GM18526 (cell line): ENCODE data around the gene RHEBL1.

Experiments used
- POLR2A ChIP-seq: IDR thresholded peaks from 3 replicates; pipeline ENCODE4 v1.6.1; 2011; ENCODE audit not compliant: insufficient read length; ENCODE audit errors: extremely low read depth

RHEBL1 gene

GRCh38 chr12:49037111-49037946 is 32.5 kb downstream of the RHEBL1 start:
- no peak for TF ChIP-seq POLR2A

- no peak for TF ChIP-seq POLR2A
These were observed 33.8 kb downstream of the RHEBL1 start for GRCh38 chr12:49036029-49036428.

- no peak for TF ChIP-seq POLR2A
These were observed 35.5 kb downstream of the RHEBL1 start for GRCh38 chr12:49034286-49034622.

GRCh38 chr12:49033611-49034285 is 36.0 kb downstream of the RHEBL1 start:
- TF ChIP-seq POLR2A, result no peak

GRCh38 chr12:49032679-49033447 is 36.9 kb downstream of the RHEBL1 start:
- TF ChIP-seq POLR2A, result no peak

GRCh38 chr12:49032276-49032675 is 37.5 kb downstream of the RHEBL1 start:
- no peak for TF ChIP-seq POLR2A

GRCh38 chr12:49031573-49032161 is 38.1 kb downstream of the RHEBL1 start:
- no peak for TF ChIP-seq POLR2A

- no peak for TF ChIP-seq POLR2A
These were observed 38.8 kb downstream of the RHEBL1 start for GRCh38 chr12:49030714-49031572.

- no peak for TF ChIP-seq POLR2A
These were observed 39.7 kb downstream of the RHEBL1 start for GRCh38 chr12:49030119-49030518.

GRCh38 chr12:49028666-49029275 is 41.0 kb downstream of the RHEBL1 start:
- TF ChIP-seq POLR2A, result no peak

- no peak for TF ChIP-seq POLR2A
These were observed 41.8 kb downstream of the RHEBL1 start for GRCh38 chr12:49027846-49028555.

GRCh38 chr12:49026678-49027480 is 42.9 kb downstream of the RHEBL1 start:
- TF ChIP-seq POLR2A, result no peak

- TF ChIP-seq POLR2A, result no peak
These were observed 43.7 kb downstream of the RHEBL1 start for GRCh38 chr12:49026101-49026500.

GRCh38 chr12:49025463-49025862 is 44.3 kb downstream of the RHEBL1 start:
- no peak for TF ChIP-seq POLR2A
